Ascending aorta (tissue), 2 donors: ENCODE data around the gene ARGLU1. TPM values are rescaled to one million over a fixed set of nuclear protein-coding genes. Genes with fewer than 3 reads are reported as not detected.

ENCODE experiments used
- DNase-seq, 2 donors: peaks; one replicate each; pipeline ENCODE4 v3.0.0-alpha.2; 2019; ENCODE audit warnings: low spot score in 2 of 2
- H3K27ac ChIP-seq, 2 donors: fragments of 200-600 bp; sonication (generic); one replicate each; pipeline ENCODE4 v1.5.1; 2016 to 2017; ENCODE audit warnings: mild to moderate bottlenecking in 1 of 2
- H3K27me3 ChIP-seq: fragments of 200-600 bp; sonication (generic); one replicate; pipeline ENCODE4 v1.5.1; 2017
- H3K36me3 ChIP-seq, 2 donors: fragments of 200-600 bp; sonication (generic); one replicate each; pipeline ENCODE4 v1.5.1; 2016
- H3K4me1 ChIP-seq, 2 donors: fragments of 200-600 bp; sonication (generic); one replicate each; pipeline ENCODE4 v1.5.1; 2016 to 2017; ENCODE audit warnings: mild to moderate bottlenecking in 1 of 2
- H3K4me3 ChIP-seq, 2 donors: fragments of 200-600 bp; sonication (generic); one replicate each; pipeline ENCODE4 v1.5.1; 2016 to 2017; ENCODE audit warnings: mild to moderate bottlenecking in 1 of 2
- H3K9me3 ChIP-seq, 2 donors: fragments of 200-600 bp; sonication (generic); one replicate each; pipeline ENCODE4 v1.5.1; 2016
- intact Hi-C: fragments of 100-400 bp; cut with DNase I; formaldehyde crosslinking; loops from one replicate; pipeline ENCODE4 v1.15.1; 2023
- total RNA-seq: library from RNA; depleted of rRNA; stranded (reverse); fragments of >200 nt; gene quantifications from one replicate; pipeline ENCODE4 v1.1.0, GENCODE V29; 2016
- TF ChIP-seq, protein P1 (sequence below), 3 experiments: fragments of 200-600 bp in 2 of 3; fragments of 450-650 bp in 1 of 3; sonication (generic) in 2 of 3; IDR thresholded peaks; one replicate each; pipeline ENCODE4 v1.5.1; 2016 to 2019; ENCODE audit warnings: antibody characterized with exemption in 3 of 3, mild to moderate bottlenecking in 1 of 3, moderate library complexity in 1 of 3

Gene ARGLU1
- total RNA-seq, 1 donor from 2014 or later, result 79.7 TPM

DNA sequence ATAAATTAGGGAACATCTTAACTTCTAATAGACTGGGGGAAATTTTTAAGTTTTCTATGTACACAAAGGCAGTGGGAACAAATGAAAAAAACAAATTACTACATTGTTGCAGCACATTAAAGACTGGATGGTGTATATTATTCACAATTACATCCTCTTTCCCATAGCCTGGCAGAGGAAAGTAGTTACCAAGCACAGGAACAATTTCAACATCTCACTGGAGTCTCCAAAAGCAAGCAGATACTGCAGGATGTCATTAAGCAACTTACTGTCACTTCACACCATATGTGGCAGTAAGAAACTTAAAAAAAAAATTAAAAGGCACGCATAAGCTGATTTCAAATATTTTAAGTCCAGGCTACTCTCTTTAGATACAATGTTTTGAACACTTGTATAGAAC, 26.1 kb downstream of the ARGLU1 start:
- TF ChIP-seq, protein P1, sequence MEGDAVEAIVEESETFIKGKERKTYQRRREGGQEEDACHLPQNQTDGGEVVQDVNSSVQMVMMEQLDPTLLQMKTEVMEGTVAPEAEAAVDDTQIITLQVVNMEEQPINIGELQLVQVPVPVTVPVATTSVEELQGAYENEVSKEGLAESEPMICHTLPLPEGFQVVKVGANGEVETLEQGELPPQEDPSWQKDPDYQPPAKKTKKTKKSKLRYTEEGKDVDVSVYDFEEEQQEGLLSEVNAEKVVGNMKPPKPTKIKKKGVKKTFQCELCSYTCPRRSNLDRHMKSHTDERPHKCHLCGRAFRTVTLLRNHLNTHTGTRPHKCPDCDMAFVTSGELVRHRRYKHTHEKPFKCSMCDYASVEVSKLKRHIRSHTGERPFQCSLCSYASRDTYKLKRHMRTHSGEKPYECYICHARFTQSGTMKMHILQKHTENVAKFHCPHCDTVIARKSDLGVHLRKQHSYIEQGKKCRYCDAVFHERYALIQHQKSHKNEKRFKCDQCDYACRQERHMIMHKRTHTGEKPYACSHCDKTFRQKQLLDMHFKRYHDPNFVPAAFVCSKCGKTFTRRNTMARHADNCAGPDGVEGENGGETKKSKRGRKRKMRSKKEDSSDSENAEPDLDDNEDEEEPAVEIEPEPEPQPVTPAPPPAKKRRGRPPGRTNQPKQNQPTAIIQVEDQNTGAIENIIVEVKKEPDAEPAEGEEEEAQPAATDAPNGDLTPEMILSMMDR (IDR thresholded peaks at IDR 0.05), result no peak
- intact Hi-C loops, result no loop called here
- no peak overlapping the region for H3K4me3 ChIP-seq

DNA sequence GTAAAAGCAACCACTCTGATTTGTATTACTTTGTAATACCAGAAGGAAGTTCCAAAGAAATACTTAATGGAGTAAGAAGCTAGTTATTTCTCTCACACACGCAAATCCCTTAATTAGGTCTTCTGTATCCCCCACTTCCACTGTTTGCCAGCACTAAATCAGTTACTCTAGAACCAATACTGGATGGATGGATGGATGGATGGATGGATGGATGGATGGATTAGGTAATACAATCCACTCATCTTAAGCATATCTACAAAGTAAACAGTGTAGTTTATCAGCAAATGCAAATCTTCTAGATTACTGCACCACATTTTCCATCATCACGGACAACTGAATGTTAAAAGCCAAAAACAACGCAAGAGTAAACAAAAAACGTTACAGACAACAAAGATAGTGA, 27.3 kb downstream of the ARGLU1 start:
- no peak for DNase-seq
- TF ChIP-seq, protein P1 (IDR thresholded peaks at IDR 0.05), result no peak
- Histone ChIP-seq H3K9me3 (no peaks in the 10 kb centered on the region), H3K27me3 (no peaks in the 10 kb centered on the region), H3K4me3 (no peak overlapping the region), H3K36me3 (peaks cover 4 to 7% of the 10 kb centered on the region in 2 donors), H3K27ac (no peak overlapping the region), H3K4me1 (no peaks in the 10 kb centered on the region)
- intact Hi-C loops, result no loop called here

More for the DNA sequence above, 26.1 kb downstream of the ARGLU1 start:
- Histone ChIP-seq H3K27ac (no peak overlapping the region), H3K27me3 (no peaks in the 10 kb centered on the region), H3K36me3 (peaks cover 7 to 9% of the 10 kb centered on the region in 2 donors), H3K4me1 (no peaks in the 10 kb centered on the region), H3K9me3 (no peaks in the 10 kb centered on the region)
- no peak for DNase-seq

DNA sequence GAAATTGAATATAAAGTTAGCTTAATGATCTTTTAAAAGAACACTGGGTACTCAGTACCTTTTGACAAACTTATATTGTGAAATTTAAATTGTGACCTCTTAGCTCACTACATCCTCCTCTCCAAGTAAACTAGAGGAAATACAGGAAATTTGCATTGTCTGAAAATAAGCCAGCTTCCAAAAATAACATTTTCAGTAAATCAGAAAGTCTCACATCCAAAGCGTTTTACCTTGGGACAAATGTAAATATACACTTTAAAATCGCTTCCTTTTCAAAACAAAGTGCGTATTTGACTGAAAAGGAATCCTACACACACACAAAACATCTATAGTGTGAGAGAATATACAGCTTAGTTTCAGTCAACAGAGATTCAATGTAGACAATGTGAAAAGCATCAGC, 30.4 kb downstream of the ARGLU1 start:
- intact Hi-C loops, result loop anchor here (2.0 to 10.0 kb wide), 7 partner anchors 81 to 1763 kb away; no protein-coding TSS in a partner anchor
- H3K9me3 ChIP-seq, result no peaks in the 10 kb centered on the region
- H3K4me1 ChIP-seq, result no peaks in the 10 kb centered on the region
- H3K27me3 ChIP-seq, result no peaks in the 10 kb centered on the region
- TF ChIP-seq, protein P1 (IDR thresholded peaks at IDR 0.05), result no peak
- H3K36me3 ChIP-seq, result peaks cover 4% of the 10 kb centered on the region in 2 donors
- no peak overlapping the region for H3K4me3 ChIP-seq
- no peak for DNase-seq
- no peak overlapping the region for H3K27ac ChIP-seq

DNA sequence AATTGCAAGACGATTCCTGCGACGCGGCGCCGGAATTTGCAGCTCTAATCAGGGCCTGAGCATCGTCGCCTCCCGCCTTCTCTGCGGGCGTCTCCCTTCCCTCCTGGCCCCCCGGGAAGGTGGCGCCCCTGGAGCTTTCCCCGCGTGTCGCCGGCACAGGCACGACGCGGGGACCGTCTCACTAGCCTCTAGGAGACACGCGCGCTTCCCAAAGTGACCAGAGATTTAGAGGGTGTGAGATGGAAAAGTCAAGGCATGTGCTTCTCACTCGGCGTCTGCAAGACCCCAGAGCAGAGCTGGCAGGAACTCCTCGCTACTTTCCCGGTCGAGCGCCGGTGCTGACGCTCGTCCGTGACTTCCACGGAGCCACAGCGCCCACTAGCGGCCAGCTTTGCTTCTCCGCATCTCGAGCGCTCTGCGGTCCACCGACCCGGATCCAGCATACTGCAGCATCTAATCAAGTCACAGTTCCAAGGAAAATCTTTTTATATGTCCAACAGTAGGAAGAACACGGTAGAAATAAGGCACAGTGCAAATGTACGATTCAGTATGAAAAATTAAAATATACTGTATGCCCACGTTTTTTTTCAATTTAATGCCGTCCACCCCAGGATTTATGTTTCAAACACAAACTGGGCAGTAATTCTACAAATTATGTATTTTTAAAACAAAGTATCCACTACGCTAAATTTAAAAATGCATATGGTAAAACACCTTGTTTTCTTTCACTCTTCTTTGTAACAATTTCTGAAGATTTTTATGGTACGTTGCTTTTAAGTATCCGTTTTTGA, 31.5 kb downstream of the ARGLU1 start:
- Histone ChIP-seq H3K4me1 (no peaks in the 10 kb centered on the region), H3K4me3 (peak overlapping the region; percentile 79 to 98), H3K9me3 (no peaks in the 10 kb centered on the region), H3K27ac (peak overlapping the region; percentile 56 to 64), H3K36me3 (peaks cover 0 to 4% of the 10 kb centered on the region in 2 donors), H3K27me3 (no peaks in the 10 kb centered on the region)
- TF ChIP-seq, protein P1 (IDR thresholded peaks at IDR 0.05), result peak; percentile 84 to 93 (median 88)
- peak in 1 of 2 donors; percentile 93 for DNase-seq
- intact Hi-C loops, result loop anchor here (2.0 to 10.0 kb wide), 7 partner anchors 82 to 1762 kb away; no protein-coding TSS in a partner anchor

DNA sequence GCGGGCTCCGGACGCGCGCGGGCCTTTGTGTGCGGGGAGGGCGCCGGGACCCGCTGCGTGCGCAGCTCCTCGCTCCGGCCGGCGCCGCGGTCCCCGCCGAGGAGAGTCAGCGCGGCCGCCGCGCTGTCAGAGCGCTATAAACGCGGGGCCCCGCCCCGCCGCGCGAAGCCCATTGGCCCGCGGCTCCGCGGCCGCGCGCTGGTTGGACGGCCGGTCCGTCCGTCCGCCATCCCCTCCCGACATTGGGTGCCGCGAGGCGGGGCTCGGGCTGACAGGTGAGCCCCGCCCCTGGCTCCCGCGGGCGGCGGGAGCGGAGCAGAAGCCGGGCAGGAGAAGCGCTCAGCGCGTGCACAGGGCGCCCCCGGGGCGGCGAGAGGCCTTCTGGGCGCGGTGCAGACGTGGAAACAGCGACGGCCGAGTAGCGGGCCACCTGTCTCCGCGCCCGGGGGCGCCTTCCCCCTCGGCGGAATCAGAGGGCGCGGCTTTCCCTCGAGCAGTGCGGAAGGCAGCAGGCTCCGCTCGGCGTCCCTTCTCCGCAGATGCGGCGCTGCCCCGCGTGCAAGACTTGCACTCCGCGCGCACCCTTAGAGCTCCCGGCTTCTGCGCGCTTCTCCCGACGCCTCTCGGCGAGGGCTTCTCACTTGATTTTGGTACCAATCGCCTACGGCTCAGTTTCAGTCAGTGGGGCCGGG, 32.2 kb downstream of the ARGLU1 start, which contains the start of gene EFNB2:
Gene EFNB2 (minus strand): TSS at position 111 of the 692 bp plus-strand sequence. CDS start 698 bp downstream, outside the sequence.
- peak within 1 kb of the TSS; percentile 79 to 98 for H3K4me3 ChIP-seq
- intact Hi-C loops, result loop anchor here (1.0 to 10.0 kb wide), 8 partner anchors 32 to 1761 kb away; no protein-coding TSS in a partner anchor
- no peaks in the 10 kb centered on the region for H3K27me3 ChIP-seq
- H3K27ac ChIP-seq, result peak within 1 kb of the TSS; percentile 90 to 97
- peaks cover 0 to under 1% of the 10 kb centered on the region in 2 donors for H3K36me3 ChIP-seq
- DNase-seq, result peak; percentile 64 to 93
- H3K4me1 ChIP-seq, result no peaks in the 10 kb centered on the region
- TF ChIP-seq, protein P1 (IDR thresholded peaks at IDR 0.05), result no peak
- no peaks in the 10 kb centered on the region for H3K9me3 ChIP-seq
